PC-9 (cell line): ENCODE measurements around the gene PUS7L.

ENCODE experiments used
- CTCF ChIP-seq: fragments of 200-600 bp; sonication (generic); conservative IDR thresholded peaks from 2 replicates; pipeline ENCODE4 v1.6.1; 2017; ENCODE audit warnings: mixed run types, antibody characterized with exemption, mild to moderate bottlenecking, moderate library complexity
- EZH2 ChIP-seq: fragments of 200-600 bp; sonication (generic); IDR thresholded peaks from 2 replicates; pipeline ENCODE4 v1.8.0; 2017; ENCODE audit warnings: antibody characterized with exemption, low read depth

- no peak for TF ChIP-seq CTCF
- TF ChIP-seq EZH2 = no peak
Observed at GRCh38 chr12:43728698-43729097, 29.9 kb downstream of the PUS7L start.
